ENCODE data around the gene MOCOS. TPM values are rescaled to one million over a fixed set of nuclear protein-coding genes. Genes with fewer than 3 reads are reported as not detected.

Gene MOCOS
- total RNA-seq, 1 donor from 2014 or later, result 24.5 TPM

GRCh38 chr18:36181441-36181840 is 5.9 kb upstream of the MOCOS start:
- no peak for FAIRE-seq
- H3K36me3 ChIP-seq (ENCODE audit: control insufficient read depth, insufficient read depth, low read length), result no peaks in the 10 kb centered on the region
- H3K27me3 ChIP-seq (ENCODE audit: control insufficient read depth, insufficient read depth, low read length), result no peaks in the 10 kb centered on the region
- TF ChIP-seq, protein P1, sequence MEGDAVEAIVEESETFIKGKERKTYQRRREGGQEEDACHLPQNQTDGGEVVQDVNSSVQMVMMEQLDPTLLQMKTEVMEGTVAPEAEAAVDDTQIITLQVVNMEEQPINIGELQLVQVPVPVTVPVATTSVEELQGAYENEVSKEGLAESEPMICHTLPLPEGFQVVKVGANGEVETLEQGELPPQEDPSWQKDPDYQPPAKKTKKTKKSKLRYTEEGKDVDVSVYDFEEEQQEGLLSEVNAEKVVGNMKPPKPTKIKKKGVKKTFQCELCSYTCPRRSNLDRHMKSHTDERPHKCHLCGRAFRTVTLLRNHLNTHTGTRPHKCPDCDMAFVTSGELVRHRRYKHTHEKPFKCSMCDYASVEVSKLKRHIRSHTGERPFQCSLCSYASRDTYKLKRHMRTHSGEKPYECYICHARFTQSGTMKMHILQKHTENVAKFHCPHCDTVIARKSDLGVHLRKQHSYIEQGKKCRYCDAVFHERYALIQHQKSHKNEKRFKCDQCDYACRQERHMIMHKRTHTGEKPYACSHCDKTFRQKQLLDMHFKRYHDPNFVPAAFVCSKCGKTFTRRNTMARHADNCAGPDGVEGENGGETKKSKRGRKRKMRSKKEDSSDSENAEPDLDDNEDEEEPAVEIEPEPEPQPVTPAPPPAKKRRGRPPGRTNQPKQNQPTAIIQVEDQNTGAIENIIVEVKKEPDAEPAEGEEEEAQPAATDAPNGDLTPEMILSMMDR (IDR thresholded peaks at IDR 0.05; ENCODE audit: insufficient read depth, low read length, severe bottlenecking), result no peak
- no peak for DNase-seq (ENCODE audit: low read depth)
- H3K4me3 ChIP-seq (ENCODE audit: low read depth, low read length), result no peak overlapping the region

DNA sequence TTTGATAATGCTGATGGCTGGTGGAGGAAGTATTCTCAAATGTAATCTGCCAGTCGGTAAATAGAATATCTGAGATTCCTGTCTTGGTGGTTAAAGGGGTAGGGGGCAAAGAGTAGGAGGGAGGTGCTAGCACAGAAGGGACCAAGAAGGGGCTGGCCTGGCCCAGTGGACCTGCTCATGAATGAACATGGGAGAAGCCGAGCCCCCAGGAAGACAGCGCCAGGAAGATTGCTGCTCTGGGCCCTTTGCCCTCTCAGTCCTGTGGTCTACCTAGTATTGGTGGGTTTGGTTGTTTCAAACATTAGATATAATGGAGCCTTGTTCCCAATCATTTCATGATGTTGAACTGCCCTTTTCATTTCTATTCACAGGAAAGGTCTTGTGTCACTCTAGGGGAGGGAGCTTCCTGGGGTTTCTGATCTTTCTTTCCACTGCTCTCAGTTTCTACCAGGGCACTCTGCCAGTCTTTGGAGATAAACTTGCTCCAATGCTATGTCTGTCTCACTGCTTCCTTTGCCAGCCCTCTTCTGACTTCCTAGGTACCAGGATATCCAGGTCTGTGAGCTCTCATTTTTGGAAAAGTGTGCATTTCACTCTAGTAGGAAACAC is 5.3 kb upstream of the MOCOS start:
- no peak overlapping the region for H3K4me3 ChIP-seq (ENCODE audit: low read depth, low read length)
- no peaks in the 10 kb centered on the region for H3K27me3 ChIP-seq (ENCODE audit: control insufficient read depth, insufficient read depth, low read length)
- H3K36me3 ChIP-seq (ENCODE audit: control insufficient read depth, insufficient read depth, low read length), result no peaks in the 10 kb centered on the region
- TF ChIP-seq, protein P1 (IDR thresholded peaks at IDR 0.05; ENCODE audit: insufficient read depth, low read length, severe bottlenecking), result no peak
- DNase-seq (ENCODE audit: low read depth) (no peak), FAIRE-seq (no peak)

- FAIRE-seq (no peak), DNase-seq (ENCODE audit: low read depth) (no peak)
- H3K36me3 ChIP-seq (ENCODE audit: control insufficient read depth, insufficient read depth, low read length), result no peaks in the 10 kb centered on the region
- H3K4me3 ChIP-seq (ENCODE audit: low read depth, low read length), result no peak overlapping the region
- H3K27me3 ChIP-seq (ENCODE audit: control insufficient read depth, insufficient read depth, low read length), result no peaks in the 10 kb centered on the region
- TF ChIP-seq, protein P1 (IDR thresholded peaks at IDR 0.05; ENCODE audit: insufficient read depth, low read length, severe bottlenecking), result no peak
Measured at GRCh38 chr18:36183033-36183432, 4.3 kb upstream of the MOCOS start.

DNA sequence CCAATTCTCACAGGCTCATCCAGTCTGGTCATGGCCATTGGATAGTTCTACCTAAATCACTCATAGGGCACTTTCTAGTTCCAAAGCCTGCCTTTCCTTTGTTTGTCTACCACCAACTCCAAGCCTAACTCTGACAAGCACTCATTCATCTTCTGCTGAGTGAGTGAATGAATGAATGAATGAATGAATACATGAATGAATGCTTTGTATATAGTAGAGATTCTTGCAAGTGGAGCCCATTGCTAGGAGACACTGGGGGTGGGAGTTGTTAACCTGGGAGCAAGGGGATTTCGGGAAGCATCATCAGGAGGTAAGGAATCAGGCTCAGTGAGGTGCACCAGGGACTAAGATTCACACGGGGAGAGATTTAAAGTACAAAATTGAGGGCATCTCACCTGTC is 3.3 kb upstream of the MOCOS start:
- FAIRE-seq, result no peak

GRCh38 chr18:36185157-36185556 is 2.1 kb upstream of the MOCOS start:
- DNase-seq (ENCODE audit: low read depth) (no peak), FAIRE-seq (no peak)
- TF ChIP-seq, protein P1 (IDR thresholded peaks at IDR 0.05; ENCODE audit: insufficient read depth, low read length, severe bottlenecking), result no peak
- no peak overlapping the region for H3K4me3 ChIP-seq (ENCODE audit: low read depth, low read length)
- peaks cover 4% of the 10 kb centered on the region for H3K36me3 ChIP-seq (ENCODE audit: control insufficient read depth, insufficient read depth, low read length)
- H3K27me3 ChIP-seq (ENCODE audit: control insufficient read depth, insufficient read depth, low read length), result no peaks in the 10 kb centered on the region

More for the DNA sequence above, 3.3 kb upstream of the MOCOS start:
- H3K36me3 ChIP-seq (ENCODE audit: control insufficient read depth, insufficient read depth, low read length), result no peaks in the 10 kb centered on the region
- DNase-seq (ENCODE audit: low read depth), result no peak
- TF ChIP-seq, protein P1 (IDR thresholded peaks at IDR 0.05; ENCODE audit: insufficient read depth, low read length, severe bottlenecking), result no peak
- H3K27me3 ChIP-seq (ENCODE audit: control insufficient read depth, insufficient read depth, low read length), result no peaks in the 10 kb centered on the region
- no peak overlapping the region for H3K4me3 ChIP-seq (ENCODE audit: low read depth, low read length)

- no peak for FAIRE-seq
- H3K27me3 ChIP-seq (ENCODE audit: control insufficient read depth, insufficient read depth, low read length), result no peaks in the 10 kb centered on the region
- H3K36me3 ChIP-seq (ENCODE audit: control insufficient read depth, insufficient read depth, low read length), result peaks cover 4% of the 10 kb centered on the region
- DNase-seq (ENCODE audit: low read depth), result no peak
- H3K4me3 ChIP-seq (ENCODE audit: low read depth, low read length), result no peak overlapping the region
- TF ChIP-seq, protein P1 (IDR thresholded peaks at IDR 0.05; ENCODE audit: insufficient read depth, low read length, severe bottlenecking), result no peak
Measured at GRCh38 chr18:36185901-36186460, 1.3 kb upstream of the MOCOS start.
